Head of caudate nucleus (tissue), 42 donors: ENCODE data around the gene CDC14B.
A peak's percentile ranks its signal among the peaks of the same experiment; 100 is the strongest.

Experiments
- DNase-seq, 42 donors: peaks; one replicate each; pipeline versions ENCODE4 v3.0.0 to v3.0.0-alpha.2; 2020 to 2021; ENCODE audit warnings: mixed read lengths in 7 of 42
- intact Hi-C: fragments of 100-400 bp; cut with DNase I; formaldehyde crosslinking; loops from one replicate; pipeline ENCODE4 v1.15.0; 2022

Gene CDC14B

DNA sequence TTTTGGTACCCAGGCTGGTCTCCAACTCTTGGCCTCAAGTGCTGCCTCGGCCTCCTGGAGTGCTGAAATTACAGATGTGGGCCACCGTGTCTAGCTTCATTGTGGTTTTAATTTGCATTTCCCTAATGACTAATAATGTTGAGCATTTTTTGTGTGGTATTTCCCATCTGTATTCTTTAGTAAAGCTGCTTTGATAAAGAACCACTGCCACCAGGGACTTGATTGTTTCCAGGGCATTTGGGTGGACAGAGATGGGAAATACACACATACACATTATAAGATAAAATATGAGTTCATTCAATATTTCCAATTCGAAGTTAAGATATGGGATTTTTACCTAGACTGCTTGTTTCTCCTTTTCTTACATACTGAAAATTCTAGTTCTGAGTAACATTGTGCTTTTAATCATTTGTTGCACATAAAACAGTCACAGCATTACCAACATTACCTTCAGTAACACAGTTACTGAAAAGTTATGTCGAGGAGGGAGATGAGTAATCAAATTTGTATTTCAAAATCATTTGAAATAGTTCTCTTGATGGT lies 140.7 kb downstream of the CDC14B start:
- intact Hi-C loops = no loop called here
- no peak for DNase-seq

- intact Hi-C loops = no loop called here
- no peak for DNase-seq
These were observed 143.1 kb downstream of the CDC14B start for GRCh38 chr9:96476591-96476990.

GRCh38 chr9:96476013-96476412 lies 143.6 kb downstream of the CDC14B start:
- DNase-seq = no peak
- intact Hi-C loops = no loop called here

- intact Hi-C loops = no loop called here
These were observed 151.9 kb downstream of the CDC14B start for GRCh38 chr9:96467784-96468183.

GRCh38 chr9:96464426-96464825 lies 155.2 kb downstream of the CDC14B start:
- intact Hi-C loops = no loop called here

More at GRCh38 chr9:96467784-96468183, 151.9 kb downstream of the CDC14B start:
- DNase-seq = no peak

DNA sequence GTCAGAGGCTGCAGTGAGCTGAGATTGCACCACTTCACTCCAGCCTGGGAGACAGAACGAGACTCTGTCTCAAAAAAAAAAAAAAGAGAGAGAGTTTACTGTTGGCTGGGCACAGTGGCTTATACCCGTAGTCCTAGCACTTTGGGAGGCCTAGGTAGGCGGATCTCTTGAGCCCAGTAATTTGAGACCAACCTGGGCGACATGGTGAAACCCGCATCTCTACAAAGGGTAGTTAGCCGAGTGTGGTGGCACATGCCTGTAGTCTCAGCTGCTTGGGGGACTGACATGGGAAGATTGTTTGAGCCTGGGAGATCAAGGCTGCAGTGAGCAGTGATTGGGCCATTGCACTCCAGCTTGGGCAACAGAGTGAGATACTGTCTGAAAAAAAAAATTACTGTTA lies 157.1 kb downstream of the CDC14B start:
- no peak for DNase-seq
- intact Hi-C loops = no loop called here

More at GRCh38 chr9:96464426-96464825, 155.2 kb downstream of the CDC14B start:
- no peak for DNase-seq

DNA sequence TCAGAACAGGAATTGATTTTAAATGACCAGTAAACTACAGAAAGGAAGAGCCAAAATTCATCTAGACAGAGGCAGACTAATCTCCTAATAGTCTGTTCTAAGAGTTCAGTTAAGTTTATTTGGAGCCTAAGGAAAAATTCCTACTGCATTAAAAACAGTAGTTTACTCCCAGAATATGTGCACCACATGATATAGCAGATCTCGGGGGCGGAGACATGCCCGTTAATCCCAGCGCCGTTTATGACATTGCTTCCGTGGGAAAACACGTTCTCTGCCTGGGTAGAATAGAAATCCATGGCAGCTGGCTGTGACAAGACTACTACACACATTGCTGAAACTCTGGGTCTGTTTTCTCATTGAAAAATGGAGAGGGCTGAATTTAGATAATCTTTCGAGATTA lies 158.3 kb downstream of the CDC14B start:
- intact Hi-C loops = no loop called here
- no peak for DNase-seq

- DNase-seq = no peak
- intact Hi-C loops = no loop called here
These were observed 158.8 kb downstream of the CDC14B start for GRCh38 chr9:96460882-96461281.

DNA sequence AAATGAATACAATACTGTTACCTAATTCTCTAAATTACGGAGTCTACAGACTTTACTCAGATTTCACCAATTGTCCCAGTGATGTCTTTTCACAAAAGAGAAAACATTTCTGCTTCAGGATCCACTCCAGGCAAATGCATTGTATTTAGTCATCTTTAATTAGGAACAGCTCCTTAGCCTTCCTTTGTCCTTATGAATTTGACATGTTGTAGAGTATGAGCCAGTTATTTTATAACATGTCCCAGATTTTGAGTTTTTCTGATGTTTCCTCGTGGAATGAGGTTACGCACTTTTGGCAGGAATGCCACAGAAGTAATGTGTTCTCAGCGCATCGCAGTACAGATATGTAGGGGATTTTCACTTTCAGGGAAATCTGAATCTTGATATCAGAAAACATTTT lies 159.2 kb downstream of the CDC14B start:
- intact Hi-C loops = no loop called here
- DNase-seq = no peak

DNA sequence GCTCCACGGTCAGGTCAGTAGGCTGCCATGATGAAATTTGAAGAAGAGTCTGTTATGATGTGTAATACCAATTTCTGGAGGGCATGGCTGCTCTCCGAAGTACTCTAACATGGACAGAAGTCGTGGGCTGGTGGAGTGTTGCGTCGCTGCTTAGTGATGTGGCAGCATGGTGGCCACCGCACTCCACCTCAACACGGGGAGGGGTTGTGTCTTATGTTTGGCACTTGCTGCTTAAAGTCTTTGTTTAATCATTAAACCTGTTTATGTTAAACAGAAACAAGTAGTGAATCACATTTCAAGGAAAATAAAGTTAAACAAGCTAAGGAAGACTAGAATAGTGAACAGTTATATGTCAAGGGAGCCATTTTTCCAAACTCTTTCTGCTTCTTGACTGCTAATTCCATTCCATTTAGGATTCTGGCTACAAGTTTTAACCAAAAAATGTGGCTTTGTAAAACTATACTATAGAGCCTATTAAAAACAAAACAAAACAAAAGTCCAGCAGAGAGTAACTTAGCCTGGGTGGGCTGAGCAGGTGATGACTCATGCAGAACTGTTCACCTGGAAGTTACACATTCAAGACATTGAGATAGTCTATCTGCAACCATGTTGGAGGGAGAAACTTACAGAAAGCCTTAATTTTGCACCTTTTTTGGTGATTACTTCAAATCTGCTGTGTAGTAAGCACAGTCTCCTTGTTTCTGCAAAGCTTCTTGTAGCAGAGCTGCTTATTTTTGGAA lies 160.2 kb downstream of the CDC14B start:
- DNase-seq = no peak
- intact Hi-C loops = no loop called here

GRCh38 chr9:96458226-96458625 lies 161.4 kb downstream of the CDC14B start:
- intact Hi-C loops = no loop called here
- DNase-seq = no peak

DNA sequence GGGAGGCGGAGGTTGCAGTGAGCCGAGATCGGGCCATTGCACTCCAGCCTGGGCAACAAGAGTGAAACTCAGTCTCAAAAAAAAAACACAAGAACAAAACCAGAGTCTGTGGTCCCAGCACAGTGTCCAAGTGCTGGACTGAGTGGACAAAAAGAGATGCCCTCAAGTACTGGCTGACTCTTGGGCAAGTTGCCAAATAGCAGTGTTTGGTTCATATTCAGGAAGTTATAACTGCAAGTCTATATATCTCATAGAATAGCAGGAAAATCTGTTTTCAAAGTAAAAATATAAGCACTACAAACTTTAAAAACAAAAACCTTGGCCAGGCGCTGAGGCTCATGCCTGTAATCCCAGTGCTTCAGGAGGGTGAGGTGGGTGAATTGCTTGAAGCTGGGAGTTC lies 162.4 kb downstream of the CDC14B start:
- peak in 1 of 42 donors; percentile 8 for DNase-seq

GRCh38 chr9:96453625-96454024 lies 166.0 kb downstream of the CDC14B start:
- peak in 34 of 42 donors; percentile 17 to 81 (median 56) for DNase-seq
- intact Hi-C loops = loop anchor here (5.0 kb wide), 1 partner anchor 114 kb away; no protein-coding TSS in a partner anchor

More for the DNA sequence above, 162.4 kb downstream of the CDC14B start:
- intact Hi-C loops = no loop called here

GRCh38 chr9:96450613-96451528 lies 168.8 kb downstream of the CDC14B start:
- DNase-seq = peak in 35 of 42 donors; percentile 12 to 63 (median 36)
- intact Hi-C loops = loop anchor here (2.0 to 5.0 kb wide), 3 partner anchors 32 to 168 kb away; partner anchors contain the start of genes CDC14B and ZNF367
